Activated T-cell treated with anti-CD3 and anti-CD28 coated beads, Interleukin-2, amount 50 U/mL, for 1 hour (primary cell): ENCODE results near the gene POLR2I.
"Not testable (repeated sequence)": the region's sequence is repeated elsewhere in the genome, so short reads cannot be mapped to it uniquely, and the experiment has no call there.

Experiments used
- DNase-seq: peaks from one replicate; pipeline ENCODE4 v3.0.0-alpha.2; 2020

POLR2I gene

DNA sequence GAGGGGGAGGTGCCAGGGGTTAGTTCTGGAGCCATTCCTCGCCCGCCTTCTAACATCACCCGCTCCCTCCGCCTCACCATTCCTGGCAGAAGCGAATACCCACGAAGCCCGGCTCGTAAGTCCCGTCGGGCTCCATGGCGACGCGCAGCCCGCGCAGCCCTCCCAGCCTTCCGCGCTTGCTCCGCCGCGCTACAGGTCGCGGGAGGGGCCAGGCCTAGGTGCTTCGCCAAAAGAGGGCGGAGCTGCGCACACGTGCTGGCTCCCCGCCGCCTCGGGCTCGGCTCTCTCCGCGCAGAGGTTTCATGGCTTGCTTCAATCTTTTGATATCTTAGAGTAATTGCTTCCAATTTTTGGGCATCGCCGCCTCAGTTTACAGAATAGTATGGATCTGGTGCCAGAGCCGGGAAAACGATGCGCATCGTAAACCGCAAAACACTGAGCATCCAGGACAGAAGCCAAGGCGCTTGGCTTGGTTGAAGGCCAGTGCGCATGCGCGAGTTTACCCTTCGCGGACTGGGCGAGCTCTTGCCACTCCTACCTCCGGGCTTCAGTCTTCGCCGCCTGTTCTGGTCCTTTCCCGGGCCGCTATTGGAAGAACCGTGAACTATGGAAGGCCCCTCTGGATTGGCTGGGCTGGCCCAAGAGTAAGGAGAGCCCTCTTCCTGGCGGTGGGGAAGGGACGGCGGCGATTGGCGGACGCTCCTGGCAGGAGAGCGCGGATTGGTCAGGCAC is at the start of gene POLR2I:
Gene POLR2I (minus strand): TSS at position 155 of the 732 bp plus-strand sequence. CDS start 19 bp downstream, at position 136.
- DNase-seq = peak; percentile 97

DNA sequence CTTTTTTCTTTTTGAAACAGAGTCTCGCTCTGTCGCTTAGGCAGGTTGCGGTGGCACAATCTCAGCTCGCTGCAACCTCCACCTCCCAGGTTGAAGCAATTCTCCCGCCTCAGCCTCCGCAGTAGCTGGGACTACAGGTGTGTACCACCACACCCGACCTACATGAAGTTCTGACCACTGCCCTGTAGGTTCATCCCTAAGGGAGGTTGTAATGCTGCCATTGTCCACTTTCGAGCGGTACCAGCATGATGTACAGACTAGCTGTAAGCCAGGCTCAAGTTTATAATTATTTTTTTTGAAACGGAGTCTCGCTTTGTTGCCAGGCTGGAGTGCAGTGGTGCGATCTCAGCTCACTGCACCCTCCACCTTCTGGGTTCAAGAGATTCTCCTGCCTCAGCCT is 49.1 kb upstream of the POLR2I start:
- no peak for DNase-seq

GRCh38 chr19:36160821-36161596 is 46.3 kb upstream of the POLR2I start:
- DNase-seq = no peak

DNA sequence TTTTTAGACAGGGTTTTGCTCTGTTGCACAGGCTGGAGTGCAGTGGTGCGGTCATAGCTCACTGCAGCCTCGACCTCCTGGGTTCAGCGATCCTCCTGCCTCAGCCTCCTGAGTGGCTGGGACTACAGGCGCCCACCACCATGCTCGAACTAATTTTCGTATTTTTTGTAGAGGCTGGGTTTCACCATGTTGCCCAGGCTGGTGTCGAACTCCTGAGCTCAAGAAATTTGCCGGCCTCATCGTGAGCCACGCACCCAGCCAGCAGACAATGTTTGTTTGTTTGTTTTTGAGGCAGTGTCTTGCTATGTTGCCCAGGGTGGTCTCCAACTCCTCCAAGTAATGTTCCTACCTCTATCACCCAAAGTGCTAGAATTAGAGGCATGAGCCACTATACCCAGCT is 38.5 kb upstream of the POLR2I start:
- DNase-seq = no peak

DNA sequence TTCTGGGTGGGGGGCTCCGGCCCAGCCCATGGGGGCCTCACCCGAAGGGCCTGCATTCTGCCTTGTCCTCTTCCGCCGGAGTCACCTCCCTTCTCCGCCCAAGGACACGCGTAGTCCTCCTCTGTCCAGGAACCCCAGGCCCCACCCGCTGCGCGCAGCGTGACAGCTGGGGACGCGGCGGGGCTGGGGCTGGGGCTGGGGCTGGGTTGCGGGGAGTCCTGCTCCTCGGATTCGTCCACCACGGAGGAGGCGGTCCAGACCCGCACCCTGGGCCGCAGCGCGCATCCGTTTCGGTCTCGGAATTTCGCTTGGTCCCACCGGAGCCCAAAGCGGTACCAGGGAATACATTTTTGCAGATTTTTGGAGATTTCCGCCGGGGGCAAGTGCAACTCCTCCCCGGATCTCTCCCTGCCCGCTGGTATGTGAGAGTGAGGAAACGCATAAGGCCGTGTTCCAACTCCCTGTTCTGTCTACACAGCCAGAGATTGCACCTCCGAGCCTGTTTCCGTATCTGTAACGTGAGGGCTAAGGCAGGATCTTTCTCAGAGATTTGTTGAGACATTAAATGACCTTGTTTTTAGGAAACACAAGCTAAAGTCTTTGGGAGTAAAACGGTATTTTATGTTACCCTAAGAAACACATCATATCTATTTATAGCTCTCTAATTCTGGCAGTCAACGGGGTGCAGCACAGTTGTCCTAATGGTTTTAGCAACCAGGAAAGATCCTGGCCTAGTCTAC is 37.8 kb upstream of the POLR2I start, which contains the start of gene COX7A1:
Gene COX7A1 (minus strand): TSS at position 96 of the 740 bp plus-strand sequence. CDS start 40 bp downstream, at position 56.
- DNase-seq = no peak

DNA sequence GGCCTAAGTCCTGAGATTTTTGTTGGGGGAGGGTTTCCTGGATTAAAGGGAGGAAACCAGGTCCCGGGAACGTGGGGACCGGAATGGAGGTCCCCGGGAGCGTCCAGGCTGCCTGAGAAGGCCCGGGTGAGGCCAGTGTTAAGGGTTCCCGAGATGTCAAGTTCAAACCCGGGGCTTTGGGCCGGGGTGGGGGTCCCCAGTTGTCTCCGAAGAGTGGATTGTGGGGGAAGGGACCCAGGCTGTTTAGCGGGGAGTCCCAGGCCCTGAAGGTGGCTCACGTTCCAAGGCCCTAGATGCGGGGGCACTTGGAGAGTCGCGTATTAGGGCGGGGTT is 37.3 kb upstream of the POLR2I start:
- no peak for DNase-seq

DNA sequence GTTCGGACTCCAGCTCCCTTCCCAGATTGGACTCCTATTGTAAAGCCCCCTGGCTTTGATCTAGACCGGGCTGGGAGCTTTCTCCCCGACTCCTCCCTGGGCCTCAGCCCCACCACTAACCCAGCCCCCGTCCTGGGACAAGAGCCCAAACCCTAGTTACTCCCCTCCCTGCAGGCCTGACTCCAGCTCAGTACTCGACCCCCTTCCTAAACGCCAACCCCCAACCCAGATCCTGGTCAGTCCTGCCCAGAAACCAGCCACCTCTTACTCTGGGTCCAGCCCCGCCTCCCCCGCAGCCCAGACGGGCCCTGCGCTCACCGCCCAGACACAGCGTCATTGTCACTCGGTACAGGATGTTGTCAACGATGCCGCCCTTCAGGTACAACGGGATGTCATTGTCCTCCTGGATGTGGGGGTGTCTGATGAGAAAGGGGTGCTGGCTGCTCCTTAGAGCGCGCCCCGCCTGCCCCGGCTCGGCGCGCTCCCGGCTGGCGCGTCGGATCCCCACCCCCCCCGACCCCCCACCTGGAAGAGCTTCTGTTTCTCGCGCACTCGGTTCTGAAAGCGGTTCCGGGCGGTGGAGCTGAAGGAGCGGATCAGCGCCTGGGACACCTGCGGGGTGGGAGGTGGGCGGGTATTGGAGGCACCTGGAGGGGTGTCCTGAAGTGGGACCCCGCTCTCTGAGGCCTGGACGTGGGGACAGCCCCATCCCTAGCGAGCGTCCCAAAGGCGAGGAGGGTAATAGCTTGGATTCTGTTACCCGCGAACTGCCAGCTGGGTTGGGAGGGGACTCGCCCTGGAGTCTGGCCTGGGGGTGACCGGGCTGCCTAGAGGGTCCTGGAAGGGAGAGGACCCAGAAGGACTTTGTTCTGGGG is 36.7 kb upstream of the POLR2I start:
- DNase-seq = no peak

- DNase-seq = no peak
These were observed 35.9 kb upstream of the POLR2I start for GRCh38 chr19:36150586-36150985.

DNA sequence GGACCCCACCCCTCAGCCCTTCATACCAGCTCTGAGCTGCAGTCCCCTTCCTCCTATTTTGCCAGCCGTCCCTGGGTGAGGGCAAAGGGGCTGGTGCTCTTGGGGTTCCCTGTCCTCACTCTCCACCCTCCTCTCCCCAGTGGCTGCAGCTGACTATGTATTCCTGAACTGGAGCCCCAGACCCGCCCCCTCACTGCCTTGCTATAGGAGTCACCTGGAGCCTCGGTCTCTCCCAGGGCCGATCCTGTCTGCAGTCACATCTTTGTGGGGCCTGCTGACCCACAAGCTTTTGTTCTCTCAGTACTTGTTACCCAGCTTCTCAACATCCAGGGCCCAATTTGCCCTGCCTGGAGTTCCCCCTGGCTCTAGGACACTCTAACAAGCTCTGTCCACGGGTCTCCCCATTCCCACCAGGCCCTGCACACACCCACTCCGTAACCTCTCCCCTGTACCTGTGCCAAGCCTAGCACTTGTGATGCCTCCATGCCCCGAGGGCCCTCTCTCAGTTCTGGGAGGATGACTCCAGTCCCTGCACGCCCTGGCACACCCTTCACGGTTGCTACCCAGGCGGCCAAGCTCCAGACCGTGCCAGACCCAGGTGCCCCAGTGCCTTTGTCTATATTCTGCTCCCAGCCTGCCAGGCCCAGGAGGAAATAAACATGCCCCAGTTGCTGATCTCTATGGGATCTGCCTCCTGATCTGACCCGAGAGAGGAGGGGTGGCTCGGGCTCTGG is 35.2 kb upstream of the POLR2I start:
- no peak for DNase-seq

DNA sequence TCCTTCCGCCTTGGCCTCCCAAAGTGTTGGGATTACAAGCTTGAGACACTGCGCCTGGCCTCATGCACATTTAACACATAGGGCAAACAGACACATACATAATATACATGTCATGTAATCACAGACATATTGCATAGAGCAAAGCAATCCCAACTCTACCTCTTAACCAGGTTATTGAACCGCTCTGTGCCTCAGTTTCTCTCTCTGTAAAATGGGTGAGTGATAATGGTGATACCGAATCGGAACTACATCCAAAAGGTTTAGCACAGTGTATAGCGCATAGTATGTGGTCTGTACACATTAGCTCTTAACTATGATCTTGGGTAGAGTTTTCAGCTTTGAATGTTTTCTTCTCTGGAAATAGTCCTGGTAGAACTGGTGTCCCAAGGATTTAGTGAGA is 29.9 kb upstream of the POLR2I start:
- DNase-seq = no peak

DNA sequence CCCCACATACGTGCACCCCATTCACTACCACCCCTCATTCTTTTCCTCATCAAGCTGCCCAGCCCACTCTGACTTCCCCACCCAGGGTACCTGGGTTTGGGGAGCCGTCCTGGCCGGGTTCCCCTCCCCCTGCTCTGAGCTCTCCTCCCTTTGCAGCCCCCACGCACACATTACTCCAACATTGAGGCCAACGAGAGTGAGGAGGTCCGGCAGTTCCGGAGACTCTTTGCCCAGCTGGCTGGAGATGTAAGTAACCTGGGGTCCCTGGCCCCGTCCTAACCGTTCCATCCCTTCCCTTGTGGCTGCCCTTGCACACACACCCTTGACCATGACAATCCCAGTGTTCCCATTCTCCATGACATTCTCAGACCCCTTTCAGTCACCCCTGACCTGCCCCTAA is 27.8 kb upstream of the POLR2I start:
- DNase-seq = no peak

DNA sequence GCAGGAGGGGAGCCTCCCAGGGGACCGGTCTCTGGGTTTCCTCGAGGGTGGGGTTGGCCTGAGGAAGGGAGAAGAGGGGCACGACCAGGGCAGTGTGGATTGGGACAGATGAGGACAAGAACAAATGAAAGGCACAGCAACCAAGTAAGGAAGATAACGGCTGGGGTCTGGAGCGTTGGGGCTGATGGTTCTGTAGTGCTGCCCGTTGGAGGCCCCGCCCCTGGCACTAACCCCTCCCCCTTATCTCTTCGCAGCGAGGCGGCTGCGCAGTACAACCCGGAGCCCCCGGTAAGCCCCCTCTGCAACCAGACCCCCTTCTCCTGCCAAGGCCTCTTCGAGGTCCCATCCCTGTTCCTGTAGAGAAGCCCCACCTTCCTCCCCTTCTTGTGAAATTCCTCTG is 27.4 kb upstream of the POLR2I start:
- DNase-seq = no peak

GRCh38 chr19:36141039-36141927 is 26.6 kb upstream of the POLR2I start:
- peak; percentile 96 for DNase-seq

DNA sequence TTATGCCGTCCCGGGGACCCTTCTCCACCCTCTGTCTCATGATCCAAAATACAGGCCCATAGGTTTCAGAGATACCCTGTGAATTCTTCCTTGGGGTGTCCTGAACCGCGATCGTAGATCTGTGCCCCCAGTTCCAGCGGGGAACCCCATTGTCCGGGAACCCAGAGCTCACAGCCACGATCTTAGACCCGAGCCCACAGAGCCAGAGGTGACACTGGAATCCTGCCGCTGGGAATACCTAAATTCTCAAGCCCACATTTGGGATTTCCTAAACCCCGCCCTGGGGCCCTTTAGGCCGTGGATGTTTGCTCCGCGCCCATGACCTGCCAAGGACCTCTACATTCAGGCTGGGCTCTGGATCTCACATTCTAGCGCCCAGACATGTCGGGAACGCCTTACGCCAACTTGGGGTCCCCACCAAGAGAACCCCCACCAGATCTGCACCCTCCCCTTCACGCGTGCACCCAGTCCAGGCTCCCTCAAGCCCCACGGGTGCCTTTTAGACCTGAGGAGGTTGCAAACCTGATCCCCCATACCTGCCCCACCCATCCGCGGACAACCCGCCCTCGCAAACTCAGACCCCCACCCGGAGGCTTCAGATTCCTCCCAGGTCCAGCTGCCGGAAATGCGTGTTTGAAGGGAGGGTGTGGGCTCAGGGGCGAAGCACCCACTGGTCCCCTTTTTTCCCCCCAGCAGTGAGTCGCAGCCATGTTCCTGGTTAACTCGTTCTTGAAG is 25.8 kb upstream of the POLR2I start:
- DNase-seq = peak; percentile 60

- peak; percentile 93 for DNase-seq
These were observed 25.0 kb upstream of the POLR2I start, which contains the start of gene CAPNS1 for GRCh38 chr19:36139473-36140303. Gene CAPNS1 (plus strand): TSS chr19:36140066. CDS start chr19:36141012, 946 bp downstream.

DNA sequence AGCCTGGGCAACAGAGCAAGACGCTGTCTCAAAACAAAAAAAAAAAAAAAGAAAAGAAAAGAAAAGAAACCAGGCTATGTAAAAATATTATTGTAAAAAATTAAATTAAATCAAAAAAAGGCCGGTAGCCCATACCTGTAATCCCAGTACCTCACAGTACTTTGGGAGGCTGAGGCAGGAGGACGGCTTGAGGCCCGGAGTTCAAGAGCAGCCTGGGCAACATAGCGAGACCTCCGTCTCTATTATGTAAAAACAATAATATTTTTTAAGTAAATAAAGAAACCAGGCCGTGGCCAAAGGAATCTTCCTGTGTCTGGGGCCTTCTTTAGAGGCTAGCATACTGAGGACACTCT is 24.4 kb upstream of the POLR2I start:
- DNase-seq = no peak

DNA sequence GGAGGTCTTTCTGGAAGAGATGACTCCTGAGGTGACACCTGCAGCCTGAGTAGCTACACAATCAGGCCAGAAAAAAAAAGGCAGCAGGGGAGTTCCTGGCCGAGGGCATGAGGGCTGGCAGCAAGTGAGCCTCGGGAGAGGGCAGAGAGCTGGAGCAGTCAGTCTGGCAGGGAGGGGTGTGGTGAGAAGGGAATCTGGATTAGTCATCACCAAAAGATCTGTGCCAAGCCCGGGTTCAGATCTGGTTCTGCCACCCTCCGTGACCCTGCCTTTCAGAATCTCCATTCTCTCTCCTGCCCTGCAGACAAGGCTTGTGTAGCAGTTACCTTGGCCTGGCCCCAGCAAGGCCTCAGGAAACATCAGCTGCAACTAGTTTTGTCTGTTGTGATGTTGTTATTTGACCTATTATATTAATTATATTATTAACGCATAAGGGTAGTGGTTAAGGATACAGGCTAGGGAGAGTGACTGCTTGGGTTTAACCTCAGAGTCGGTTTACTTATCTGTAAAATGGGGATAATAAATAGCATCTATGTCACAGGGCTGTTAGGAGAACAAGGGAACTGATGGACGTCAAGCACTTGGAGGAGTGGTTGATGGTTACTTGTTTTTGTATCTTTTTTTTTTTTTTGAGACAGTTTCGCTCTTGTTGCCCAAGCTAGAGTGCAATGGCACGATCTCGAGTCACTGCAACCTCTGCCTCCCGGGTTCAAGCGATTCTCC is 22.4 kb upstream of the POLR2I start:
- no peak for DNase-seq

DNA sequence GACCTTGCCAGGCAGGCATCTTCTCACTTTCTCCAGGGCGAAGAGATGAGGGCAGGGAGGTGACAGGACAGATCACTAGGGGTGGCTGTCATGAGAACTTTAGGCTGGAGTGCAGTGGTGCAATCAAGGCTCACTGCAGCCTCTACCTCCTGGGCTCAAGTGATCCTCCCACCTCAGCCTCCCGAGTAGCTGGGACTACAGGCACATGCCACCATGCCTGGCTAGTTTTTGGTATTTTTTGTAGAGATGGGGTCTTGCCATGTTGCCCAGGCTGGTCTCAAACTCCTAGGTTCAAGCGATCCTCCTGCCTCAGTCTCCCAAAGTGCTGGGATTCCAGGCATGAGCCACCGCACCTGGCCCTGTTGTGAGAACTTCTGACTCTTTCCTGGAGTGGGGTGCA is 20.2 kb upstream of the POLR2I start:
- DNase-seq = not testable (repeated sequence)
